SK-N-SH treated with all-trans-retinoic acid at 6 μM for 48 hours (cell line): Measurements from ENCODE around the gene LRRC4B.

Source experiments
- ATAC-seq: fragments of 200-7000 bp; cut with Tn5 transposase; 3 replicates; pipeline ENCODE4 v1.9.1; 2020; ENCODE audit warnings: mild to moderate bottlenecking, moderate library complexity
- BACH2 ChIP-seq: fragments of 250-450 bp; sonication (Bioruptor Pico); IDR thresholded peaks from 2 replicates; pipeline ENCODE4 v1.9.0; 2021; ENCODE audit warnings: mild to moderate bottlenecking, borderline replicate concordance
- CSDC2 ChIP-seq: fragments of 250-450 bp; sonication (Bioruptor Pico); IDR thresholded peaks from 2 replicates; pipeline ENCODE4 v1.5.0; 2020; ENCODE audit warnings: mild to moderate bottlenecking, moderate library complexity
- GLIS3 ChIP-seq: fragments of 250-450 bp; sonication (Bioruptor Pico); IDR thresholded peaks from 2 replicates; pipeline ENCODE4 v1.5.0; 2020; ENCODE audit warnings: mild to moderate bottlenecking, moderate library complexity
- ISL1 ChIP-seq: fragments of 250-450 bp; sonication (Bioruptor Pico); IDR thresholded peaks from 2 replicates; pipeline ENCODE4 v2.1.2; 2022; ENCODE audit warnings: mild to moderate bottlenecking, moderate library complexity
- OSR1 ChIP-seq: fragments of 250-450 bp; sonication (Bioruptor Pico); IDR thresholded peaks from 2 replicates; pipeline ENCODE4 v1.8.0; 2022; ENCODE audit warnings: moderate library complexity, mild to moderate bottlenecking, inconsistent platforms
- RARB ChIP-seq: fragments of 250-450 bp; sonication (Bioruptor Pico); IDR thresholded peaks from 2 replicates; pipeline ENCODE4 v1.8.0; 2021; ENCODE audit warnings: mild to moderate bottlenecking, moderate library complexity
- SNAI2 ChIP-seq: fragments of 250-450 bp; sonication (Bioruptor Pico); IDR thresholded peaks from 2 replicates; pipeline ENCODE4 v1.5.0; 2020; ENCODE audit warnings: mild to moderate bottlenecking, moderate library complexity
- TCF4 ChIP-seq: fragments of 250-450 bp; sonication (Bioruptor Pico); IDR thresholded peaks from 2 replicates; pipeline ENCODE4 v1.8.0; 2021; ENCODE audit warnings: mild to moderate bottlenecking, moderate library complexity, borderline replicate concordance
- ZC3H10 ChIP-seq: fragments of 250-450 bp; sonication (Bioruptor Pico); IDR thresholded peaks from 2 replicates; pipeline ENCODE4 v1.5.1; 2021; ENCODE audit warnings: mild to moderate bottlenecking, moderate library complexity
- ZFP3 ChIP-seq: fragments of 250-450 bp; sonication (Bioruptor Pico); IDR thresholded peaks from 2 replicates; pipeline ENCODE4 v1.5.0; 2020; ENCODE audit warnings: mild to moderate bottlenecking, moderate library complexity
- ZFP30 ChIP-seq: fragments of 450-650 bp; formaldehyde crosslinking; IDR thresholded peaks from 2 replicates; pipeline ENCODE4 v1.5.0; 2022; ENCODE audit warnings: mild to moderate bottlenecking, moderate library complexity
- ZNF565 ChIP-seq: fragments of 450-650 bp; formaldehyde crosslinking; conservative IDR thresholded peaks from 2 replicates; pipeline ENCODE4 v1.5.0; 2020; ENCODE audit warnings: low read depth, mild to moderate bottlenecking, moderate library complexity
- ZNF70 ChIP-seq: fragments of 450-650 bp; formaldehyde crosslinking; IDR thresholded peaks from 2 replicates; pipeline ENCODE4 v1.5.0; 2020; ENCODE audit warnings: mild to moderate bottlenecking, moderate library complexity
- TF ChIP-seq, protein P1 (sequence below): fragments of 250-450 bp; sonication (Bioruptor Pico); IDR thresholded peaks from 2 replicates; pipeline ENCODE4 v1.5.0; 2020; ENCODE audit warnings: mild to moderate bottlenecking, moderate library complexity
- TF ChIP-seq, protein P2 (sequence below): fragments of 250-450 bp; sonication (Bioruptor Pico); IDR thresholded peaks from 2 replicates; pipeline ENCODE4 v1.5.1; 2020; ENCODE audit warnings: low read depth, mild to moderate bottlenecking, moderate library complexity
- TF ChIP-seq, protein P3 (sequence below): fragments of 250-450 bp; sonication (Bioruptor Pico); IDR thresholded peaks from 2 replicates; pipeline ENCODE4 v1.8.0; 2020; ENCODE audit warnings: mild to moderate bottlenecking, moderate library complexity, borderline replicate concordance
- TF ChIP-seq, protein P4 (sequence below): fragments of 250-450 bp; sonication (Bioruptor Pico); IDR thresholded peaks from 2 replicates; pipeline ENCODE4 v1.5.1; 2021; ENCODE audit warnings: mild to moderate bottlenecking, moderate library complexity
- TF ChIP-seq, protein P5 (sequence below): fragments of 250-450 bp; sonication (Bioruptor Pico); IDR thresholded peaks from 2 replicates; pipeline ENCODE4 v1.8.0; 2021; ENCODE audit warnings: low read depth, mild to moderate bottlenecking, moderate library complexity, borderline replicate concordance

The LRRC4B gene

DNA sequence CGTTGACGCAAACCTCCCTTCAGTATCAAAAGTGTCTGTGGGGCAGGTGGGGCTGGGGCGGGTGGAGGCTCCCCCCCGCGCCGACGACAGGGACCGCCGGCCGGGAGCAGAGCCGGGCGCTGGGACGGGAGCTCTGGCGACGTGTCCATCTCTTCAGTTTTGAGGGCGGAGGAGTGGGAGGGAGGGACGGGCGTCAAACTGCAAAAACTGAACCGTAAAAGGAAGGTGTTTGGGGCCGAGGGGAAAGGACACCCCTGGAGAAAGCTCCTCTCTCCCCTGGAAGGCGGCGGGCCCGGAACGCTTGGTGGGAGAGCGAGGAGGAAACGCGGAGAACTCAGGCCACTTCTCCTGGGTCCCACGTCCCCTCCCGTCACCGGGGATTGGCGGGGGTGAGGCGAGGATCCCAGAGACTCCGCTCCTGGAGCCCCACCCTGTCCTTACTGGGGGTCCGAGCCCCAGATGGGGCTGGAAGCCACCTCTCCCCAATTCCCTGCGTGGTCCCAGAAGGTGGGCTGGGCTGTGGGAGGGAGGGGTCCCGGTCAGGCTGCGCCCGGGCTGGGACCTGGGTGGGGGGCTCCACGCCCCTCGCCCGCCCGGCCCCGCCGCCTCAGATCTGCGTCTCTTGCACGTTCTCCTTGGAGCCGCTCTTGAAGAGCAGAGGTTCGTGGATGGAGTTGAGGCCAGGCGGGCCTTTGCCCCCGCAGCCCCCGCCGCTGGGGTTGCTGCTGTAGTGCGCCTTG, 51.1 kb downstream of the LRRC4B start:
- TF ChIP-seq ZNF565 (CRISPR knock-in tag) (no peak), ISL1 (CRISPR knock-in tag) (no peak), ZNF70 (no peak), BACH2 (no peak), SNAI2 (CRISPR knock-in tag) (no peak), ZC3H10 (CRISPR knock-in tag) (no peak)
- TF ChIP-seq, protein P1, sequence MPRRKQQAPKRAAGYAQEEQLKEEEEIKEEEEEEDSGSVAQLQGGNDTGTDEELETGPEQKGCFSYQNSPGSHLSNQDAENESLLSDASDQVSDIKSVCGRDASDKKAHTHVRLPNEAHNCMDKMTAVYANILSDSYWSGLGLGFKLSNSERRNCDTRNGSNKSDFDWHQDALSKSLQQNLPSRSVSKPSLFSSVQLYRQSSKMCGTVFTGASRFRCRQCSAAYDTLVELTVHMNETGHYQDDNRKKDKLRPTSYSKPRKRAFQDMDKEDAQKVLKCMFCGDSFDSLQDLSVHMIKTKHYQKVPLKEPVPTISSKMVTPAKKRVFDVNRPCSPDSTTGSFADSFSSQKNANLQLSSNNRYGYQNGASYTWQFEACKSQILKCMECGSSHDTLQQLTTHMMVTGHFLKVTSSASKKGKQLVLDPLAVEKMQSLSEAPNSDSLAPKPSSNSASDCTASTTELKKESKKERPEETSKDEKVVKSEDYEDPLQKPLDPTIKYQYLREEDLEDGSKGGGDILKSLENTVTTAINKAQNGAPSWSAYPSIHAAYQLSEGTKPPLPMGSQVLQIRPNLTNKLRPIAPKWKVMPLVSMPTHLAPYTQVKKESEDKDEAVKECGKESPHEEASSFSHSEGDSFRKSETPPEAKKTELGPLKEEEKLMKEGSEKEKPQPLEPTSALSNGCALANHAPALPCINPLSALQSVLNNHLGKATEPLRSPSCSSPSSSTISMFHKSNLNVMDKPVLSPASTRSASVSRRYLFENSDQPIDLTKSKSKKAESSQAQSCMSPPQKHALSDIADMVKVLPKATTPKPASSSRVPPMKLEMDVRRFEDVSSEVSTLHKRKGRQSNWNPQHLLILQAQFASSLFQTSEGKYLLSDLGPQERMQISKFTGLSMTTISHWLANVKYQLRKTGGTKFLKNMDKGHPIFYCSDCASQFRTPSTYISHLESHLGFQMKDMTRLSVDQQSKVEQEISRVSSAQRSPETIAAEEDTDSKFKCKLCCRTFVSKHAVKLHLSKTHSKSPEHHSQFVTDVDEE (CRISPR knock-in tag), result no peak
- ATAC-seq, result no peak

DNA sequence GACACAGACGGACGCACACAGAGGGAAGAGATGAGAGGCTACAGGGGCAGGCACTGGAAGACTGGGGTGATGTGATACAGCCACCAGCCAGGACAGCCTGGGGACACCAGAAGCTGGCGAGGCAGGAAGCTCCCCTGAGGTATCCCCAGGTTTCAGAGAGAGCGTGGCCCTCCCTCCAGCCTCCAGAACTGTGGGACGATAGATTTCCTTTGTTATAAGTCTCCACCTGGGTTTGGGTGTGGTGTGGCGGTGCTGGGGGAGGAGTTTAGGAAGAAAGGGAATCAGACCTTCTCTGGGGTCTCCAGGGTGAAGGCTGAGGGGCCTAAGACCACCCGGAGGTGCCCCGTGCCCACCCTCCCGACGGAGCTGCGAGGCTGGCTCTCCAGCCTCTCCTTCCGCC, 51.8 kb downstream of the LRRC4B start:
- no peak for ATAC-seq
- TF ChIP-seq GLIS3 (CRISPR knock-in tag), result no peak
- TF ChIP-seq ZNF565 (CRISPR knock-in tag), result no peak
- TF ChIP-seq TCF4 (CRISPR knock-in tag), result no peak
- TF ChIP-seq ISL1 (CRISPR knock-in tag), result no peak
- TF ChIP-seq, protein P2, sequence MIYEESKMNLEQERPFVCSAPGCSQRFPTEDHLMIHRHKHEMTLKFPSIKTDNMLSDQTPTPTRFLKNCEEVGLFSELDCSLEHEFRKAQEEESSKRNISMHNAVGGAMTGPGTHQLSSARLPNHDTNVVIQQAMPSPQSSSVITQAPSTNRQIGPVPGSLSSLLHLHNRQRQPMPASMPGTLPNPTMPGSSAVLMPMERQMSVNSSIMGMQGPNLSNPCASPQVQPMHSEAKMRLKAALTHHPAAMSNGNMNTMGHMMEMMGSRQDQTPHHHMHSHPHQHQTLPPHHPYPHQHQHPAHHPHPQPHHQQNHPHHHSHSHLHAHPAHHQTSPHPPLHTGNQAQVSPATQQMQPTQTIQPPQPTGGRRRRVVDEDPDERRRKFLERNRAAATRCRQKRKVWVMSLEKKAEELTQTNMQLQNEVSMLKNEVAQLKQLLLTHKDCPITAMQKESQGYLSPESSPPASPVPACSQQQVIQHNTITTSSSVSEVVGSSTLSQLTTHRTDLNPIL (CRISPR knock-in tag), result no peak
- no peak for TF ChIP-seq ZNF70
- no peak for TF ChIP-seq RARB
- TF ChIP-seq, protein P3, sequence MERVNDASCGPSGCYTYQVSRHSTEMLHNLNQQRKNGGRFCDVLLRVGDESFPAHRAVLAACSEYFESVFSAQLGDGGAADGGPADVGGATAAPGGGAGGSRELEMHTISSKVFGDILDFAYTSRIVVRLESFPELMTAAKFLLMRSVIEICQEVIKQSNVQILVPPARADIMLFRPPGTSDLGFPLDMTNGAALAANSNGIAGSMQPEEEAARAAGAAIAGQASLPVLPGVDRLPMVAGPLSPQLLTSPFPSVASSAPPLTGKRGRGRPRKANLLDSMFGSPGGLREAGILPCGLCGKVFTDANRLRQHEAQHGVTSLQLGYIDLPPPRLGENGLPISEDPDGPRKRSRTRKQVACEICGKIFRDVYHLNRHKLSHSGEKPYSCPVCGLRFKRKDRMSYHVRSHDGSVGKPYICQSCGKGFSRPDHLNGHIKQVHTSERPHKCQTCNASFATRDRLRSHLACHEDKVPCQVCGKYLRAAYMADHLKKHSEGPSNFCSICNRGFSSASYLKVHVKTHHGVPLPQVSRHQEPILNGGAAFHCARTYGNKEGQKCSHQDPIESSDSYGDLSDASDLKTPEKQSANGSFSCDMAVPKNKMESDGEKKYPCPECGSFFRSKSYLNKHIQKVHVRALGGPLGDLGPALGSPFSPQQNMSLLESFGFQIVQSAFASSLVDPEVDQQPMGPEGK (CRISPR knock-in tag), result no peak
- no peak for TF ChIP-seq OSR1 (CRISPR knock-in tag)
- TF ChIP-seq ZFP3 (CRISPR knock-in tag), result no peak

DNA sequence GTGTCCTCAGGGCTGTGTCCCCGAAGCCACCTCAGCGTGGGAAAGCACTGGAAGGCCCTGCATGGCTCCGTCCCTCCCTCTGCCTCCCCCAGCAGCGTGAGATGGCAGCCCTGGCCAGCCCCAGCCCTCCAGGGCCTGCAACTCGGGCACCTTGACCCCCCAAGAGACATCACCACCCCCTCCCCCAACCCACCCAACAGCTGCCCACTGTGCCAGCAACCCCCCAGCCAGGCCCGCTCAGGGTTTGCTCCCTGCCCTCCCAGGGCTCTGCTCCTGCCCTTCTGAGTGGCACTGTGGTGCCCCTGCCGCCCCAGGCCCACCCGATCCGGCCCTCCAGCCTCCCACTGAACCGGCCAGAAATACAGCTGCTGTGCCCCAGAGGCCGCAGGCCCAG, 53.1 kb downstream of the LRRC4B start:
- TF ChIP-seq, protein P4, sequence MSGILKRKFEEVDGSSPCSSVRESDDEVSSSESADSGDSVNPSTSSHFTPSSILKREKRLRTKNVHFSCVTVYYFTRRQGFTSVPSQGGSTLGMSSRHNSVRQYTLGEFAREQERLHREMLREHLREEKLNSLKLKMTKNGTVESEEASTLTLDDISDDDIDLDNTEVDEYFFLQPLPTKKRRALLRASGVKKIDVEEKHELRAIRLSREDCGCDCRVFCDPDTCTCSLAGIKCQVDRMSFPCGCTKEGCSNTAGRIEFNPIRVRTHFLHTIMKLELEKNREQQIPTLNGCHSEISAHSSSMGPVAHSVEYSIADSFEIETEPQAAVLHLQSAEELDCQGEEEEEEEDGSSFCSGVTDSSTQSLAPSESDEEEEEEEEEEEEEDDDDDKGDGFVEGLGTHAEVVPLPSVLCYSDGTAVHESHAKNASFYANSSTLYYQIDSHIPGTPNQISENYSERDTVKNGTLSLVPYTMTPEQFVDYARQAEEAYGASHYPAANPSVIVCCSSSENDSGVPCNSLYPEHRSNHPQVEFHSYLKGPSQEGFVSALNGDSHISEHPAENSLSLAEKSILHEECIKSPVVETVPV, result no peak
- TF ChIP-seq, protein P3 (CRISPR knock-in tag), result no peak
- no peak for TF ChIP-seq SNAI2 (CRISPR knock-in tag)
- no peak for TF ChIP-seq CSDC2 (CRISPR knock-in tag)
- TF ChIP-seq ISL1 (CRISPR knock-in tag), result no peak
- TF ChIP-seq RARB, result no peak
- TF ChIP-seq GLIS3 (CRISPR knock-in tag), result no peak
- TF ChIP-seq ZNF565 (CRISPR knock-in tag), result no peak
- no peak for TF ChIP-seq ZFP30
- TF ChIP-seq, protein P5, sequence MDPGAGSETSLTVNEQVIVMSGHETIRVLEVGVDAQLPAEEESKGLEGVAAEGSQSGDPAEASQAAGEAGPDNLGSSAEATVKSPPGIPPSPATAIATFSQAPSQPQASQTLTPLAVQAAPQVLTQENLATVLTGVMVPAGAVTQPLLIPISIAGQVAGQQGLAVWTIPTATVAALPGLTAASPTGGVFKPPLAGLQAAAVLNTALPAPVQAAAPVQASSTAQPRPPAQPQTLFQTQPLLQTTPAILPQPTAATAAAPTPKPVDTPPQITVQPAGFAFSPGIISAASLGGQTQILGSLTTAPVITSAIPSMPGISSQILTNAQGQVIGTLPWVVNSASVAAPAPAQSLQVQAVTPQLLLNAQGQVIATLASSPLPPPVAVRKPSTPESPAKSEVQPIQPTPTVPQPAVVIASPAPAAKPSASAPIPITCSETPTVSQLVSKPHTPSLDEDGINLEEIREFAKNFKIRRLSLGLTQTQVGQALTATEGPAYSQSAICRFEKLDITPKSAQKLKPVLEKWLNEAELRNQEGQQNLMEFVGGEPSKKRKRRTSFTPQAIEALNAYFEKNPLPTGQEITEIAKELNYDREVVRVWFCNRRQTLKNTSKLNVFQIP (CRISPR knock-in tag), result no peak
- ATAC-seq, result no peak
